DOHH2 (cell line): ENCODE measurements around the gene UBE2F.

Source experiments
- H3F3A ChIP-seq: fragments of 200-600 bp; sonication (generic), shearing (Covaris generic); 2 replicates; pipeline ENCODE4 v1.6.0; 2016; ENCODE audit warnings: antibody characterized with exemption, mild to moderate bottlenecking; ENCODE audit not compliant: control insufficient read depth, insufficient read depth
- H3K27ac ChIP-seq: fragments of 200-600 bp; sonication (generic); 2 replicates; pipeline ENCODE4 v1.5.1; 2014; ENCODE audit warnings: low read depth, mild to moderate bottlenecking, low read length, moderate library complexity
- H3K27me3 ChIP-seq: fragments of 200-600 bp; sonication (generic); 2 replicates; pipeline ENCODE4 v1.6.1; 2014; ENCODE audit warnings: mild to moderate bottlenecking, low read length, mixed read lengths; ENCODE audit not compliant: control insufficient read depth
- H3K36me3 ChIP-seq: fragments of 200-600 bp; sonication (generic); 2 replicates; pipeline ENCODE4 v1.6.1; 2014; ENCODE audit warnings: mild to moderate bottlenecking, low read length, moderate library complexity, mixed read lengths; ENCODE audit not compliant: control insufficient read depth
- H3K4me1 ChIP-seq: fragments of 200-600 bp; sonication (generic); 2 replicates; pipeline ENCODE4 v1.6.1; 2014; ENCODE audit warnings: mild to moderate bottlenecking, low read length, mixed read lengths; ENCODE audit not compliant: control insufficient read depth
- H3K4me2 ChIP-seq: fragments of 200-600 bp; sonication (generic); 2 replicates; pipeline ENCODE4 v1.6.0; 2014; ENCODE audit warnings: mild to moderate bottlenecking, low read length, moderate library complexity
- H3K4me3 ChIP-seq: fragments of 200-600 bp; sonication (generic); 2 replicates; pipeline ENCODE4 v1.5.1; 2014; ENCODE audit warnings: mild to moderate bottlenecking, low read length, mixed read lengths
- H3K79me2 ChIP-seq: fragments of 200-600 bp; sonication (generic); 2 replicates; pipeline ENCODE4 v1.6.1; 2014; ENCODE audit warnings: mild to moderate bottlenecking, low read length, mixed read lengths; ENCODE audit not compliant: control insufficient read depth
- H3K9me2 ChIP-seq: fragments of 200-600 bp; sonication (generic); replicated peaks from 2 replicates; pipeline ENCODE4 v1.6.1; 2014; ENCODE audit warnings: mild to moderate bottlenecking, low read length, mixed read lengths; ENCODE audit not compliant: control insufficient read depth
- H3K9me3 ChIP-seq: fragments of 200-600 bp; sonication (generic); 2 replicates; pipeline ENCODE4 v1.6.1; 2014; ENCODE audit warnings: antibody characterized with exemption, low read length, mixed read lengths; ENCODE audit not compliant: control insufficient read depth, insufficient read depth
- H4K20me1 ChIP-seq: fragments of 200-600 bp; sonication (generic); 2 replicates; pipeline ENCODE4 v1.6.0; 2014; ENCODE audit warnings: low read depth, mild to moderate bottlenecking, antibody characterized with exemption, low read length, moderate library complexity; ENCODE audit not compliant: control insufficient read depth, insufficient read depth
- CTCF ChIP-seq: fragments of 200-600 bp; sonication (generic); IDR thresholded peaks from one replicate; pipeline ENCODE4 v1.5.1; 2014; ENCODE audit warnings: antibody characterized with exemption, mild to moderate bottlenecking, low read depth, low read length; ENCODE audit not compliant: poor library complexity, severe bottlenecking
- EZH2phosphoT487 ChIP-seq: fragments of 200-600 bp; sonication (generic); IDR thresholded peaks from 2 replicates; pipeline ENCODE4 v1.6.1; 2017; ENCODE audit warnings: borderline replicate concordance, mild to moderate bottlenecking, antibody characterized with exemption, low read length, moderate library complexity, mixed read lengths

UBE2F gene

GRCh38 chr2:237927986-237928385 lies 38.8 kb upstream of the UBE2F start:
- Histone ChIP-seq H3K27me3 (no peaks in the 10 kb centered on the region), H3F3A (0 out of 2 replicates have a peak, but pooled peaks cover 3% of the 10 kb centered on the region), H3K9me3 (peaks cover 15% of the 10 kb centered on the region; the same call in 1 of the 2 replicates), H3K9me2 (no peaks in the 10 kb centered on the region), H3K79me2 (no peaks in the 10 kb centered on the region), H4K20me1 (no peaks in the 10 kb centered on the region), H3K36me3 (no peaks in the 10 kb centered on the region), H3K4me1 (peaks cover 31% of the 10 kb centered on the region), H3K27ac (no peak overlapping the region), H3K4me2 (no peak overlapping the region), H3K4me3 (no peak overlapping the region)
- TF ChIP-seq CTCF, result no peak
- no peak for TF ChIP-seq EZH2phosphoT487

DNA sequence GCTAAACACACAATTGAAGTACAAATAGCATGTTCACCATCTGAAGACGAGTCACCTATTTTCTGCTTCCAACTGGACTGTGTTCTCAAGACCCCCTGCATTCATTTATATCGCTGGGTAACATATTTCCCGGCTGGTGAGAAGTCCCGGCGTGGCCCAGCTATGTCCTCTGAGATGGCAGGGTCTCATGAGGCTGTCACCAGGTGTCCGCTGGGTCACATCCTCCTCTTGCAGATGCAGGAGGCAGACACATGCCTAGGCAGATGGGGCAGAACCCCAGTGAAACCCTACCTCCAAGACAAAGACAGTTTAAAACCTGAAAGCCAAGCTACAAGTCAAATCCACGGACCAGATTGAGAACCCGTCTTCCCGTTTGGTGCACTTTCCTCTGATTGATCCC lies 36.8 kb upstream of the UBE2F start:
- no peaks in the 10 kb centered on the region for H3K27me3 ChIP-seq
- no peak overlapping the region for H3K4me2 ChIP-seq
- no peaks in the 10 kb centered on the region for H3K79me2 ChIP-seq

GRCh38 chr2:237931205-237931721 lies 35.6 kb upstream of the UBE2F start:
- H3K36me3 ChIP-seq, result no peaks in the 10 kb centered on the region
- peaks cover 16% of the 10 kb centered on the region for H3K4me1 ChIP-seq
- no peak for TF ChIP-seq EZH2phosphoT487
- no peak for TF ChIP-seq CTCF
- H3F3A ChIP-seq, result no peaks in the 10 kb centered on the region
- H4K20me1 ChIP-seq, result no peaks in the 10 kb centered on the region
- no peaks in the 10 kb centered on the region for H3K27me3 ChIP-seq
- no peak overlapping the region for H3K27ac ChIP-seq
- peaks cover 15% of the 10 kb centered on the region; the same call in 1 of the 2 replicates for H3K9me3 ChIP-seq
- no peak overlapping the region for H3K4me3 ChIP-seq
- no peaks in the 10 kb centered on the region for H3K79me2 ChIP-seq
- no peaks in the 10 kb centered on the region for H3K9me2 ChIP-seq
- H3K4me2 ChIP-seq, result no peak overlapping the region

More for the DNA sequence above, 36.8 kb upstream of the UBE2F start:
- Histone ChIP-seq H3K9me3 (peaks cover 15% of the 10 kb centered on the region; the same call in 1 of the 2 replicates), H3K9me2 (no peaks in the 10 kb centered on the region), H3K36me3 (no peaks in the 10 kb centered on the region), H4K20me1 (no peaks in the 10 kb centered on the region), H3K4me3 (no peak overlapping the region), H3F3A (no peaks in the 10 kb centered on the region), H3K4me1 (peaks cover 14% of the 10 kb centered on the region), H3K27ac (no peak overlapping the region)
- TF ChIP-seq CTCF, result no peak
- TF ChIP-seq EZH2phosphoT487, result no peak
